Measurements from ENCODE around the gene PHIP. TPM values are rescaled to one million over a fixed set of nuclear protein-coding genes. Genes with fewer than 3 reads are reported as not detected.

PHIP gene
- total RNA-seq, 1 experiment from 2014 or later, result 21.2 TPM

DNA sequence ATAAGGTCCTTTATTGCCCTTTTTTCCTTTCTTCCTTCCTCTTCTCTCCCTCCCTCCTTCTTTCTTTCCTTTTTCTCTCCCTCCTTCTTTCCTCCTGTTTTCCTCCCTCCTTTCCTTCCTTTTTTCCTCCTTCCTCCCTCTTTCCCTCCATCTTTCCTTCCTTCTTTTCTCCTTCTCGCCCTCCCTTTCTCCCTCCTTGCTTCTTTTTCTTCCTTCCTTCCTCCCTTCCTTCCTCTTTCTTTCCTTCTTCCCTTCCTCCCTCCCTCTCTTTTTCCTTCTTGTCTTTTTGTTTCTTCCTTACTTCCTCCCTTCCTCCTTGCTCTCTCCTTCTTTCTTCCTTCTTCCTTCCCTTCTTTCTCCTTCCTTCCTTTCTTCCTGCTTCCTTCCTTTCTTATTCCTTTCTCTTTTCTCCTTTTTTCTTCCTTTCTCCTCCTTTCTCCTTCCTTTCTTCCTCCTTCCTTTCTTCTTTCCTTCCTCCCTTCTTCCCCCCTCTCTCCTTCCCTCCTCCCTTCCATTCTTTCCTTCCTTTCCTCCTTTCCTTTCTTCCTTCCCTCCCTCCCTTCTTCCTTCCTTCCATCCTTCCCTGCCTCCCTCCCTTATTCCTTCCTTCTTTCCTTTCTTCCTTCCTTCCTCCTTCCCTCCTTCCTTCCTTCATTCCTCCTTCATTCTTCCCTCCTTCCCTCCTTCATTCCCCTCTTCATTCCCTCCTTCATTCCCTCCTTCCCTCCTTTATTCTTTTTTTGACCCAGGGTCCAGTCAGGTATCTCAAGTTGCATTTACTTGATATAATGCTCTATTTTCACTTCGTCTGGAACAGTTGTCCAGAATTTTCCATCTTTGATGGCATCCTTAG, 11.7 kb upstream of the PHIP start:
- Histone ChIP-seq H3K4me3 (ENCODE audit: low read length) (no peak overlapping the region), H3K36me3 (ENCODE audit: low read depth, low read length) (no peaks in the 10 kb centered on the region), H3K9me3 (ENCODE audit: low read length) (no peaks in the 10 kb centered on the region), H3K27me3 (ENCODE audit: low read length) (no peaks in the 10 kb centered on the region), H3F3A (ENCODE audit: low read length, unreplicated experiment) (no peaks in the 10 kb centered on the region), H4K20me1 (ENCODE audit: low read length) (no peaks in the 10 kb centered on the region), H3K79me2 (ENCODE audit: low read length) (no peaks in the 10 kb centered on the region), H3K4me2 (ENCODE audit: low read length) (no peak overlapping the region), H3K9me2 (replicated peaks; ENCODE audit: low read length) (no peaks in the 10 kb centered on the region), H3K27ac (ENCODE audit: low read length) (no peak overlapping the region), H2AFZ (ENCODE audit: low read length) (no peak overlapping the region), H3K9ac (ENCODE audit: low read length) (no peak overlapping the region), H3K4me1 (ENCODE audit: insufficient read depth, low read length) (no peaks in the 10 kb centered on the region)
- no peak for DNase-seq
- ChIA-PET POLR2A (ENCODE audit: unreplicated experiment) (no interaction called here), CTCF (no interaction called here)
- BruUV-seq (replicated peaks), result no TSS peak
- TF ChIP-seq, protein P1, sequence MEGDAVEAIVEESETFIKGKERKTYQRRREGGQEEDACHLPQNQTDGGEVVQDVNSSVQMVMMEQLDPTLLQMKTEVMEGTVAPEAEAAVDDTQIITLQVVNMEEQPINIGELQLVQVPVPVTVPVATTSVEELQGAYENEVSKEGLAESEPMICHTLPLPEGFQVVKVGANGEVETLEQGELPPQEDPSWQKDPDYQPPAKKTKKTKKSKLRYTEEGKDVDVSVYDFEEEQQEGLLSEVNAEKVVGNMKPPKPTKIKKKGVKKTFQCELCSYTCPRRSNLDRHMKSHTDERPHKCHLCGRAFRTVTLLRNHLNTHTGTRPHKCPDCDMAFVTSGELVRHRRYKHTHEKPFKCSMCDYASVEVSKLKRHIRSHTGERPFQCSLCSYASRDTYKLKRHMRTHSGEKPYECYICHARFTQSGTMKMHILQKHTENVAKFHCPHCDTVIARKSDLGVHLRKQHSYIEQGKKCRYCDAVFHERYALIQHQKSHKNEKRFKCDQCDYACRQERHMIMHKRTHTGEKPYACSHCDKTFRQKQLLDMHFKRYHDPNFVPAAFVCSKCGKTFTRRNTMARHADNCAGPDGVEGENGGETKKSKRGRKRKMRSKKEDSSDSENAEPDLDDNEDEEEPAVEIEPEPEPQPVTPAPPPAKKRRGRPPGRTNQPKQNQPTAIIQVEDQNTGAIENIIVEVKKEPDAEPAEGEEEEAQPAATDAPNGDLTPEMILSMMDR (conservative IDR thresholded peaks at IDR 0.05; ENCODE audit: low read depth, low read length), result no peak
- TF ChIP-seq EZH2 (IDR thresholded peaks at IDR 0.05; ENCODE audit: low read length, unreplicated experiment), result no peak
- no peak for TF ChIP-seq EZH2phosphoT487 (IDR thresholded peaks at IDR 0.05; ENCODE audit: borderline replicate concordance, low read length)
- intact Hi-C loops (cut with micrococcal nuclease), result no loop called here
- no peak for ATAC-seq

DNA sequence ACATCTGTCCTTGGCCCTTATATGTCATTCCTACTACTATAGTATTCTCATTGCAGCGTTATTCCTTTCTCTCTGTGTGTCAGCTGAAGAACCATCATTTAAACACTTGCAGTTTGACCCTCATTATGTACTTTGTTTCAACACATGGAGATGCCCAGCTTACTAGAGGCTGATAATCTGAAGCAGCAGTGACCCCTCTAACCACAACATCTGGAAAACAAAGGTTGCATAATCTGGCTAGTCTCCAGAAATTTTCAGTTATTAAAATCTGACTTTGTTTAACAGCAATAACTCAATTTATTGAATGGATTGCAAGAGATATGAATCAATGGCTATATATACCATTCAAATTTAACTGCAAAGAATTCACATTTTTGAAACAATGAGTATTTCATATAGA, 6.6 kb upstream of the PHIP start:
- Histone ChIP-seq H3K9me3 (ENCODE audit: low read length) (no peaks in the 10 kb centered on the region), H3F3A (ENCODE audit: low read length, unreplicated experiment) (no peaks in the 10 kb centered on the region), H2AFZ (ENCODE audit: low read length) (no peak overlapping the region), H3K4me3 (ENCODE audit: low read length) (no peak overlapping the region), H3K9ac (ENCODE audit: low read length) (no peak overlapping the region), H3K36me3 (ENCODE audit: low read depth, low read length) (no peaks in the 10 kb centered on the region), H3K27ac (ENCODE audit: low read length) (no peak overlapping the region), H3K4me1 (ENCODE audit: insufficient read depth, low read length) (peaks cover 2% of the 10 kb centered on the region; the same call in 1 of the 2 replicates), H3K4me2 (ENCODE audit: low read length) (no peak overlapping the region), H3K9me2 (replicated peaks; ENCODE audit: low read length) (no peaks in the 10 kb centered on the region), H3K27me3 (ENCODE audit: low read length) (no peaks in the 10 kb centered on the region), H4K20me1 (ENCODE audit: low read length) (no peaks in the 10 kb centered on the region), H3K79me2 (ENCODE audit: low read length) (no peaks in the 10 kb centered on the region)
- DNase-seq (no peak), ATAC-seq (no peak)
- no peak for TF ChIP-seq EZH2 (IDR thresholded peaks at IDR 0.05; ENCODE audit: low read length, unreplicated experiment)
- TF ChIP-seq EZH2phosphoT487 (IDR thresholded peaks at IDR 0.05; ENCODE audit: borderline replicate concordance, low read length), result no peak
- TF ChIP-seq, protein P1 (conservative IDR thresholded peaks at IDR 0.05; ENCODE audit: low read depth, low read length), result no peak
- ChIA-PET POLR2A (ENCODE audit: unreplicated experiment) (no interaction called here), CTCF (no interaction called here)
- intact Hi-C loops (cut with micrococcal nuclease), result no loop called here
- BruUV-seq (replicated peaks), result no TSS peak

DNA sequence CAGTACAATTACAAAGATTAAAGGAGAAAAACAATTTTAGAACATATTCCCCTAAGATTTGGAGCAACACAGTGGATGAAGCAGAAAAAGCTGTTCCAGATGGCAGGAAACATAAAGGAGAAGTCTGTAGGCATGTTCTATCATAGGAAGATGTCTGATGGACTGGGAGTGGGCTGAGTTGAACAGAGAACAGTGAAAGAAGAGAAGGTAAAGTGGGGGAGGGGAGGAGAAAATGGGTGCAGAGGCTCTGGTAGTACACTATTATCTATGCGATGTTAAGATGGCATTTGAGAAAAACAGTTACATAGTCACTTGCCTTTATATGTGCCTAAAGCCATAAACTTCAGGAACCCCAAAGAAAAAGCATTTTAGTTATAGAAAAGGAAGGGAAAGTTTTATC, 4.2 kb upstream of the PHIP start:
- Histone ChIP-seq H4K20me1 (ENCODE audit: low read length) (no peaks in the 10 kb centered on the region), H3K36me3 (ENCODE audit: low read depth, low read length) (no peaks in the 10 kb centered on the region), H3K9ac (ENCODE audit: low read length) (no peak overlapping the region), H3K27ac (ENCODE audit: low read length) (no peak overlapping the region), H3K4me2 (ENCODE audit: low read length) (no peak overlapping the region), H3K79me2 (ENCODE audit: low read length) (no peaks in the 10 kb centered on the region), H3F3A (ENCODE audit: low read length, unreplicated experiment) (no peaks in the 10 kb centered on the region), H3K4me3 (ENCODE audit: low read length) (no peak overlapping the region), H3K9me2 (replicated peaks; ENCODE audit: low read length) (no peaks in the 10 kb centered on the region), H2AFZ (ENCODE audit: low read length) (no peak overlapping the region), H3K27me3 (ENCODE audit: low read length) (no peaks in the 10 kb centered on the region), H3K9me3 (ENCODE audit: low read length) (no peaks in the 10 kb centered on the region), H3K4me1 (ENCODE audit: insufficient read depth, low read length) (peaks cover 5% of the 10 kb centered on the region; the same call in 1 of the 2 replicates)
- intact Hi-C loops (cut with micrococcal nuclease), result no loop called here
- BruUV-seq (replicated peaks), result no TSS peak
- POLR2A ChIA-PET (ENCODE audit: unreplicated experiment), result no interaction called here
- CTCF ChIA-PET, result no interaction called here
- TF ChIP-seq EZH2 (IDR thresholded peaks at IDR 0.05; ENCODE audit: low read length, unreplicated experiment) (no peak), EZH2phosphoT487 (IDR thresholded peaks at IDR 0.05; ENCODE audit: borderline replicate concordance, low read length) (no peak)
- TF ChIP-seq, protein P1 (conservative IDR thresholded peaks at IDR 0.05; ENCODE audit: low read depth, low read length), result no peak
- DNase-seq (no peak), ATAC-seq (no peak)

Data from PC-3 (cell line).